LNCAP (cell line): ENCODE results near the gene GABPA.

Source experiments
- TF ChIP-seq, protein P1 (sequence below): fragments of 450-650 bp; IDR thresholded peaks from 2 replicates; pipeline ENCODE4 v1.5.1; 2017; ENCODE audit warnings: mild to moderate bottlenecking

The GABPA gene

DNA sequence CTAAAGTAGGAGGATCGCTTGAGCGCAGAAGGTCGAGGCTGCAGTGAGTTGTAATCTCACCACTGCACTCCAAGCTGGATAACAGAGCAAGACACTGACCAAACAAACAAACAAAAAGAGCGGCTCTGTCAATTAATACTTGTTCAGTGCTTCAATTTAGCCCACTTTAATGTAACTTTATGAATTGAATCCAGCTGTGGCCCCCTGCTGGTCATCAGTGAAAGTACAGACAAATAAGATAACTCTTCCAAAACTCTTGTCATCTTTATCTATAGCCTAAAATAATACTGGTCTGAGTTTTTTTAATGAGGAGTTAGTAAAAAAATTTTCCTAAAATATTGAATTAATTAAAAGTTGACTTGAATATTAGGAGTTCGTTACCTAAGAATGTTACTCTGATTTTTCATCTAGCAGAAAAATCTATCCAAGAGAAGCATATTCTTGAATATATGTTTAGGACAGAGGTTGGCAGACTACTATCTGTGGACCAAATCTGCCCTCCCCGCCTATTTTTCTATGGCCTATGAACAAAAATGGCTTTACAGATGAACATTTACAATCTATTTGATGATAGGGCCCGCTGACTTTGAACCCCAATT, 26.2 kb upstream of the GABPA start:
- TF ChIP-seq, protein P1, sequence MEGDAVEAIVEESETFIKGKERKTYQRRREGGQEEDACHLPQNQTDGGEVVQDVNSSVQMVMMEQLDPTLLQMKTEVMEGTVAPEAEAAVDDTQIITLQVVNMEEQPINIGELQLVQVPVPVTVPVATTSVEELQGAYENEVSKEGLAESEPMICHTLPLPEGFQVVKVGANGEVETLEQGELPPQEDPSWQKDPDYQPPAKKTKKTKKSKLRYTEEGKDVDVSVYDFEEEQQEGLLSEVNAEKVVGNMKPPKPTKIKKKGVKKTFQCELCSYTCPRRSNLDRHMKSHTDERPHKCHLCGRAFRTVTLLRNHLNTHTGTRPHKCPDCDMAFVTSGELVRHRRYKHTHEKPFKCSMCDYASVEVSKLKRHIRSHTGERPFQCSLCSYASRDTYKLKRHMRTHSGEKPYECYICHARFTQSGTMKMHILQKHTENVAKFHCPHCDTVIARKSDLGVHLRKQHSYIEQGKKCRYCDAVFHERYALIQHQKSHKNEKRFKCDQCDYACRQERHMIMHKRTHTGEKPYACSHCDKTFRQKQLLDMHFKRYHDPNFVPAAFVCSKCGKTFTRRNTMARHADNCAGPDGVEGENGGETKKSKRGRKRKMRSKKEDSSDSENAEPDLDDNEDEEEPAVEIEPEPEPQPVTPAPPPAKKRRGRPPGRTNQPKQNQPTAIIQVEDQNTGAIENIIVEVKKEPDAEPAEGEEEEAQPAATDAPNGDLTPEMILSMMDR = peak; percentile 75

DNA sequence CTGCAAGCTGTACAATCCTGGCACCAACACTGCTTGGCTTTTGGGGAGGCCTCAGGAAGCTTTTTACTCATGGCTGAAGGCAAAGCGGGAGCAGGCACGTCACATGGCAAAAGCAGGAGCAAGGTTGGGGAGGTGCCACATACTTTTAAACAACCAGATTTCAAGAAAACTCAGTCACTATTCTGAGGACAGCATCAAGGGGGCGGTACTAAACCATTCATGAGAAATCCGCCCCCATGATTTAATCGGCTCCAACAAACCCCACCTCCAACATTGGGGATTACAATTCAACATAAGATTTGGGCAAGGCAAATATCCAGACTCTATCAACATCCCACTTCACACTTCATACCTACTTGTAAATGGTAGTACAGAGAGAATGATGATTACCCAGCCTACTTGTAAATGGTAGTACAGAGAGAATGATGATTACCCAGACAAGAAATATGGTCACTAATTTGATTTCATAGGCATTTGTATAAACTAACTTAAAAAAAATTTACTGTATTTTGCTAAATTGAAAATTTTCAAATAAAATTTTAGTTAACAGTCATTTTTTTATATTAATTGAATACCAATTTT, 25.0 kb upstream of the GABPA start:
- TF ChIP-seq, protein P1 = no peak

DNA sequence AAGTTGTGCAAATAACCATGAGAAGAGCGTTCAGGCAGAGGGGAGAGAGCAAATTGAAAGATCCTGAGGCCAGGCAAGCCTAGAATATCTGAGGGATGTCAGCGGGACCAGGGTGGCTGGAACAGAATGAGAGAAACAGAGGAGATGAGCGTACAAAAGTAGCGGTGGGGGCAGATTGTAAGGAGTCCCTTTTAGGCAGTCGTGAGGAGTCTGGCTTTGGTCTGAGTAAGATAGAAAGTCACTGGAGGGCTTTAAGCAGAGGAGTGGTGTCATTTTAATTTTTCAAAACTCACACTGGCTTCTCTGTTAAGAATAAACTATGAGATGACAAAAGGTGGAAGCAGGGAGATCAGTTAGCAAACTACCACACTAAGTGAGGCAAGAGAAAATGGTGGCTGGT, 24.2 kb upstream of the GABPA start:
- TF ChIP-seq, protein P1 = no peak

DNA sequence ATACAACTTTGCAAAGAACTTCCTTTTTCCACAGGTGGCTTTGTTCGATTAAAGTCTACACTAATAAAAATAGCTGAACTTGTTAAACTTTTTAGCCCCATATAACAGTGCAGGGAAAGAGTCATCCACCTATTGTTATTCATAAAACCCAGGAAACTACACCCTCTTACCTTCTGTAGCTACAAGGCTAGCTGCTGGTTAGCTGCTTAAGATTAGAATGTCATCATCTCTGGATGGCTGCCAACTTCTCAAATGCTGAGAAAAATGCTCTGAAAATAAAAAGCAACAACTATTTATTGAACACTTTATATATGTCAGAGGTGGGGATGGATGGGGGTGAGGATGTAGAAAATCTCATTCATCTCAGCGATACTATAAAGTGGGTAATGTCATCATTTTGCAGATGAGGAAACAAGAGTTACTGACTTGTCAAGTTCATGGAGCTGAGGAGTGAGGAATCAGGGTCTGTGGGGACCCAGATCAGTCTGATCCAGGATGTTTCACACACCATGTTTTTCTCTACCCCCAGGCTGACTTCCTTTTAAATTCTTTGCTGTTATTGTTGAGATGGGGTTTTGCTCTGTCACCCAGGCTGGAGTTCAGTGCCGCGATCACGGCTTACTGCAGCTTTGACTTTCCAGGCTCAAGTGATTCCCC, 17.2 kb upstream of the GABPA start:
- TF ChIP-seq, protein P1 = no peak

DNA sequence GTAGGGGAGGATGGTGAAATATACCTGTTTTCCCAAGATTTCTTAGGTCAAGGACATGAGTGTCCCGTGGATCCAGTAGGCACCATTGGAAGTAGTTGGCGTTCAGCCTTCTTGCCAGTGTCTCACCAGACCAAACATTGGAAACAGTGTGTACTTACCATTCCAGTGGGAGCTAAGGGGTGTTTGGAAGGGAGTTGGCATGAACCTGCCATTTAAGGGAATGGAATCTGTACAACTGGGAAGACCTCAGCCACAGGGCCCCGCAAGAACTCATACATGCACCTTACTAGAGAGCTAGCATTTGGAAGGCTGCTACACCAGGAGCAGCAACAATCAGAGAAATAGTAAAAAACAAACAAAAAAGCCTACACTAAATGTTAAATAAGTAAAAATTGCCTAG, 12.8 kb upstream of the GABPA start:
- TF ChIP-seq, protein P1 = no peak

DNA sequence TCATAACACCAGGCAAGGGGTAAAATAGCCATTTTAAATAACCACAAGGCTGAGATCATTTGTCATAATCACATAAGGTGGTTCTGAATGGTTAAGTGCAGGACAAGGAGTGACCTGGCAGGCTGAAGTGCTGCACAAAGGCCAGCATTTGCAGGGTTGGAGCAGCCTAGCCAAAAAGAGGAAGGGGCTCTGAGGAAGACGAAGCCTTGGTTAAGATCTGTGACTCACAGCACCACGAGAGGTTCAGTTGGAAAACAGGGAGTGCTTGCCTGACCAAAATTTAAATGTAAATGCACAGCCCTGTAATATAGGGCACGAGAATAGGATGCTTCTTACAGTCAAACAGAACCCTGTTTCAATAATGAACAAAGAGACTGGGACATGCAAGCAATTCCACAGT, 12.1 kb upstream of the GABPA start:
- TF ChIP-seq, protein P1 = no peak

DNA sequence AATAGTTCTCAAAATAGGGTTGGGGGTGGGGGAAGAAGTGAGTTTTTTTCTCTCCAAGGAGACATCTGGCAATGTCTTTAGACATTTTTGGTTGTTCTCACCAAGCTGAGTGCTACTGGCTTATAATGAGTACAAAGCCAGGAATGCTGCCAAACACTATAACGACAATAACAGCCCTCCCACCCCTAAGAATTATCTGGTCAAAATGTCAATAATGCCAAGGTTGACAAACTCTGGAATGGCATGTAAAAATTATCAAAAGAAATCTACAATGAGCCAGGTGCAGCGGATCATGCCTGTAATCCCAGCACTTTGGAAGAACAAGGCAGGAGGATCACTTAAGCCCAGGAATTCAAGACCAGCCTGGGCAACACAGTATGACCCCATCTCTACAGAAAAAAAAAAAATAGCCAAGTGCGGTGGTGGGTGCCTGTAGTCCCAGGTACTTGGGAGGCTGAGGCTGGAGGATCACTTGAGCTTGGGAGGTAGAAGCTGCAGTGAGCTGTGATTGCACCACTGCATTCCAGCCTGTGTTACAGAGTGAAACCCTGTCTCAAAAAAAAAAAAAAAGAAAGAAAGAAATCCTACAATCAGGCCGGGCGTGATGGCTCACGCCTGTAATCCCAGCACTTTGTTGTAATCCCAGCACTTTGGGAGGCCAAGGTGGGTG, 2.5 kb upstream of the GABPA start:
- TF ChIP-seq, protein P1 = no peak
